ENCODE data around the gene PCDHB14.
"Not testable (repeated sequence)": the region's sequence is repeated elsewhere in the genome, so short reads cannot be mapped to it uniquely, and the experiment has no call there.

PCDHB14 gene

GRCh38 chr5:141216035-141216434, 7.1 kb upstream of the PCDHB14 start:
- not testable (repeated sequence) for H3K36me3 ChIP-seq (ENCODE audit: insufficient read depth, low read length); H4K20me1 ChIP-seq (ENCODE audit: insufficient read depth, low read length); H3K9ac ChIP-seq (ENCODE audit: low read length); H3F3A ChIP-seq (ENCODE audit: insufficient read depth, low read length); H3K9me3 ChIP-seq (ENCODE audit: low read length); H3K4me1 ChIP-seq (ENCODE audit: insufficient read depth, low read length, severe bottlenecking); H2AFZ ChIP-seq (ENCODE audit: low read length); H3K27ac ChIP-seq (ENCODE audit: low read depth, low read length, poor library complexity, severe bottlenecking); H3K4me3 ChIP-seq (ENCODE audit: low read depth, low read length, poor library complexity, severe bottlenecking); H3K27me3 ChIP-seq (ENCODE audit: insufficient read depth, low read length); H3K79me2 ChIP-seq (ENCODE audit: insufficient read depth, low read length); H3K4me2 ChIP-seq (ENCODE audit: low read length); H3K9me2 ChIP-seq (ENCODE audit: low read depth, low read length)

- H3F3A ChIP-seq (ENCODE audit: insufficient read depth, low read length); H3K4me3 ChIP-seq (ENCODE audit: low read depth, low read length, poor library complexity, severe bottlenecking); H2AFZ ChIP-seq (ENCODE audit: low read length); H3K4me1 ChIP-seq (ENCODE audit: insufficient read depth, low read length, severe bottlenecking); H3K9ac ChIP-seq (ENCODE audit: low read length); H4K20me1 ChIP-seq (ENCODE audit: insufficient read depth, low read length); H3K79me2 ChIP-seq (ENCODE audit: insufficient read depth, low read length); H3K9me3 ChIP-seq (ENCODE audit: low read length); H3K36me3 ChIP-seq (ENCODE audit: insufficient read depth, low read length); H3K27me3 ChIP-seq (ENCODE audit: insufficient read depth, low read length); H3K27ac ChIP-seq (ENCODE audit: low read depth, low read length, poor library complexity, severe bottlenecking); H3K9me2 ChIP-seq (ENCODE audit: low read depth, low read length); H3K4me2 ChIP-seq (ENCODE audit: low read length): not testable (repeated sequence)
Observed at GRCh38 chr5:141224844-141225243, 1.7 kb downstream of the PCDHB14 start.

- not testable (repeated sequence) for H3K9ac ChIP-seq (ENCODE audit: low read length); H3K27ac ChIP-seq (ENCODE audit: low read depth, low read length, poor library complexity, severe bottlenecking); H3K9me3 ChIP-seq (ENCODE audit: low read length); H3K79me2 ChIP-seq (ENCODE audit: insufficient read depth, low read length); H3K4me3 ChIP-seq (ENCODE audit: low read depth, low read length, poor library complexity, severe bottlenecking); H3K4me2 ChIP-seq (ENCODE audit: low read length); H4K20me1 ChIP-seq (ENCODE audit: insufficient read depth, low read length); H3K27me3 ChIP-seq (ENCODE audit: insufficient read depth, low read length); H3K4me1 ChIP-seq (ENCODE audit: insufficient read depth, low read length, severe bottlenecking); H3K9me2 ChIP-seq (ENCODE audit: low read depth, low read length); H3F3A ChIP-seq (ENCODE audit: insufficient read depth, low read length); H2AFZ ChIP-seq (ENCODE audit: low read length); H3K36me3 ChIP-seq (ENCODE audit: insufficient read depth, low read length)
Observed at GRCh38 chr5:141225421-141225820, 2.3 kb downstream of the PCDHB14 start.

GRCh38 chr5:141234109-141234667, 11.0 kb downstream of the PCDHB14 start:
- Histone ChIP-seq H2AFZ (ENCODE audit: low read length) (no peak overlapping the region), H3K4me3 (ENCODE audit: low read depth, low read length, poor library complexity, severe bottlenecking) (no peak overlapping the region), H3K36me3 (ENCODE audit: insufficient read depth, low read length) (no peaks in the 10 kb centered on the region), H3K9me3 (ENCODE audit: low read length) (peaks cover 8% of the 10 kb centered on the region; the same call in 1 of the 2 replicates), H4K20me1 (ENCODE audit: insufficient read depth, low read length) (no peaks in the 10 kb centered on the region), H3K4me1 (ENCODE audit: insufficient read depth, low read length, severe bottlenecking) (no peaks in the 10 kb centered on the region), H3K9me2 (ENCODE audit: low read depth, low read length) (no peaks in the 10 kb centered on the region), H3K27ac (ENCODE audit: low read depth, low read length, poor library complexity, severe bottlenecking) (no peak overlapping the region), H3K9ac (ENCODE audit: low read length) (no peak overlapping the region), H3K79me2 (ENCODE audit: insufficient read depth, low read length) (no peaks in the 10 kb centered on the region), H3K4me2 (ENCODE audit: low read length) (no peak overlapping the region), H3F3A (ENCODE audit: insufficient read depth, low read length) (no peaks in the 10 kb centered on the region), H3K27me3 (ENCODE audit: insufficient read depth, low read length) (no peaks in the 10 kb centered on the region)
- TF ChIP-seq EZH2 (IDR thresholded peaks at IDR 0.05; ENCODE audit: borderline replicate concordance, low read length) = no peak
- TF ChIP-seq CTCF (IDR thresholded peaks at IDR 0.05; ENCODE audit: low read length) = no peak

GRCh38 chr5:141235922-141236321, 12.8 kb downstream of the PCDHB14 start:
- not testable (repeated sequence) for H3K9me3 ChIP-seq (ENCODE audit: low read length); H3K79me2 ChIP-seq (ENCODE audit: insufficient read depth, low read length); H3K27ac ChIP-seq (ENCODE audit: low read depth, low read length, poor library complexity, severe bottlenecking); H3K9ac ChIP-seq (ENCODE audit: low read length); H3K4me1 ChIP-seq (ENCODE audit: insufficient read depth, low read length, severe bottlenecking); H3F3A ChIP-seq (ENCODE audit: insufficient read depth, low read length); H3K4me3 ChIP-seq (ENCODE audit: low read depth, low read length, poor library complexity, severe bottlenecking); H3K27me3 ChIP-seq (ENCODE audit: insufficient read depth, low read length); H4K20me1 ChIP-seq (ENCODE audit: insufficient read depth, low read length); H2AFZ ChIP-seq (ENCODE audit: low read length); H3K36me3 ChIP-seq (ENCODE audit: insufficient read depth, low read length); H3K9me2 ChIP-seq (ENCODE audit: low read depth, low read length); H3K4me2 ChIP-seq (ENCODE audit: low read length)

Data from OCI-LY1 (cell line).